ENCODE results near the gene SLC5A6.

Gene SLC5A6

GRCh38 chr2:27236626-27237025 is 24.6 kb upstream of the SLC5A6 start:
- DNase-seq, result no peak

- DNase-seq, result no peak
Observed at GRCh38 chr2:27236136-27236535, 24.1 kb upstream of the SLC5A6 start.

- no peak for DNase-seq
Observed at GRCh38 chr2:27233341-27233740, 21.3 kb upstream of the SLC5A6 start.

GRCh38 chr2:27231921-27232320 is 19.9 kb upstream of the SLC5A6 start:
- DNase-seq, result no peak

- no peak for DNase-seq
Observed at GRCh38 chr2:27227501-27227900, 15.4 kb upstream of the SLC5A6 start.

GRCh38 chr2:27225526-27225925 is 13.5 kb upstream of the SLC5A6 start:
- DNase-seq, result no peak

GRCh38 chr2:27223416-27223815 is 11.3 kb upstream of the SLC5A6 start:
- DNase-seq, result no peak

GRCh38 chr2:27222407-27222806 is 10.3 kb upstream of the SLC5A6 start:
- DNase-seq, result no peak

GRCh38 chr2:27221166-27221565 is 9.1 kb upstream of the SLC5A6 start:
- DNase-seq, result no peak

- no peak for DNase-seq
Observed at GRCh38 chr2:27220091-27220490, 8.0 kb upstream of the SLC5A6 start.

- no peak for DNase-seq
Observed at GRCh38 chr2:27219091-27219490, 7.0 kb upstream of the SLC5A6 start.

- no peak for DNase-seq
Observed at GRCh38 chr2:27218614-27219013, 6.5 kb upstream of the SLC5A6 start.

- DNase-seq, result peak; percentile 92 to 96
Observed at GRCh38 chr2:27217173-27218121, 5.4 kb upstream of the SLC5A6 start, which contains the start of gene CAD. CAD (plus strand) TSS chr2:27217369; CDS start chr2:27217552, 183 bp downstream.

- no peak for DNase-seq
Observed at GRCh38 chr2:27216416-27217137, 4.5 kb upstream of the SLC5A6 start.

- no peak for DNase-seq
Observed at GRCh38 chr2:27214941-27215340, 2.9 kb upstream of the SLC5A6 start.

GRCh38 chr2:27212626-27213471 is 781 bp upstream of the SLC5A6 start:
- peak; percentile 25 to 50 for DNase-seq

- no peak for DNase-seq
Observed at GRCh38 chr2:27211241-27211942, 676 bp downstream of the SLC5A6 start.

GRCh38 chr2:27209621-27210401 is 2.3 kb downstream of the SLC5A6 start:
- no peak for DNase-seq

GRCh38 chr2:27208486-27209050 is 3.5 kb downstream of the SLC5A6 start:
- DNase-seq, result no peak

GRCh38 chr2:27206346-27206745 is 5.7 kb downstream of the SLC5A6 start:
- DNase-seq, result no peak

GRCh38 chr2:27205206-27205605 is 6.9 kb downstream of the SLC5A6 start:
- no peak for DNase-seq
